ENCODE data around the gene SHISA7.

- TF ChIP-seq CTCF (IDR thresholded peaks at IDR 0.05) (no peak), POLR2A (IDR thresholded peaks at IDR 0.05; ENCODE audit: low read depth) (no peak), POLR2AphosphoS5 (IDR thresholded peaks at IDR 0.05) (no peak), EP300 (IDR thresholded peaks at IDR 0.05) (no peak)
These were observed 24.9 kb upstream of the SHISA7 start for GRCh38 chr19:55468054-55468393.

Data from esophagus muscularis mucosa (tissue), 4 donors.